ENCODE data around the gene SLC16A12. TPM values are rescaled to one million over a fixed set of nuclear protein-coding genes. Genes with fewer than 3 reads are reported as not detected.

Gene SLC16A12
- total RNA-seq, 1 donor from 2014 or later, result 1.9 TPM

DNA sequence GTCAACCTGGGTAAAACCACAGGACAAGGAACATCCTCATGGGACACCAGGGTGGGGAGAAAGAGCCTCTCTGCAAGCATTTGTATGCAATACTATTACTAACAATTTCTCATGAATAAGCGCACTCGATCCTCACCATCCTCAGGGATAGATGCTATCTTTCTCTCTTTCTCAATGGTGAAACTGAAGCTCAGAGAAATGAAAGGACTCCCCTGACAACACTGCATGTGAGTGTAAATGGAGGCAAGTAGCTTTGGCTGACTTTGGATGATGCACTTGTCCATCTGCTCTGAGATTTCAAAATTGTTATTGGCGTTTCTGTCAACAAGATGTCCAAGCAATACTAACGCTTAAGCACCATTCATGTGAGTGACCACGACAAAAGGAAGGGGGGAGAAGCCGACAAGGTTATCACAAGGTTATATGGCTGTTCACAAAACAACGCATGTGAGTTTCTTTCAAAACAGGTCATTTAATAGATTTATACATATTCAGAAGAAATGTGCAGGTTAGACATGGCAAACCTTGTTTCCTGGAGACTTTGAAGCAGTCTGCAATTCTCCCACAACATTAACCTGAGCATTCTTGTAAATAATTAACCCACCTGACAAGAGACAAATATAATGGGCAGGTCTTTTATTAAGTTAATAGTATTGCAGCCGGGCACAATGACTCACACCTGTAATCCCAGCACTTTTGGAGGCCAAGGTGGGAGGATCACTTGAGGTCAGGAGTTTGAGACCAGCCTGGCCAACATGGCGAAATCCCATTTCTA lies 67.0 kb downstream of the SLC16A12 start:
- H3K27ac ChIP-seq, result no peak overlapping the region
- no peaks in the 10 kb centered on the region for H3K9me3 ChIP-seq
- ATAC-seq (no peak), DNase-seq (no peak)
- H3K27me3 ChIP-seq, result no peaks in the 10 kb centered on the region
- TF ChIP-seq, protein P1, sequence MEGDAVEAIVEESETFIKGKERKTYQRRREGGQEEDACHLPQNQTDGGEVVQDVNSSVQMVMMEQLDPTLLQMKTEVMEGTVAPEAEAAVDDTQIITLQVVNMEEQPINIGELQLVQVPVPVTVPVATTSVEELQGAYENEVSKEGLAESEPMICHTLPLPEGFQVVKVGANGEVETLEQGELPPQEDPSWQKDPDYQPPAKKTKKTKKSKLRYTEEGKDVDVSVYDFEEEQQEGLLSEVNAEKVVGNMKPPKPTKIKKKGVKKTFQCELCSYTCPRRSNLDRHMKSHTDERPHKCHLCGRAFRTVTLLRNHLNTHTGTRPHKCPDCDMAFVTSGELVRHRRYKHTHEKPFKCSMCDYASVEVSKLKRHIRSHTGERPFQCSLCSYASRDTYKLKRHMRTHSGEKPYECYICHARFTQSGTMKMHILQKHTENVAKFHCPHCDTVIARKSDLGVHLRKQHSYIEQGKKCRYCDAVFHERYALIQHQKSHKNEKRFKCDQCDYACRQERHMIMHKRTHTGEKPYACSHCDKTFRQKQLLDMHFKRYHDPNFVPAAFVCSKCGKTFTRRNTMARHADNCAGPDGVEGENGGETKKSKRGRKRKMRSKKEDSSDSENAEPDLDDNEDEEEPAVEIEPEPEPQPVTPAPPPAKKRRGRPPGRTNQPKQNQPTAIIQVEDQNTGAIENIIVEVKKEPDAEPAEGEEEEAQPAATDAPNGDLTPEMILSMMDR (IDR thresholded peaks at IDR 0.05), result no peak
- no peaks in the 10 kb centered on the region for H3K36me3 ChIP-seq
- peaks cover 3% of the 10 kb centered on the region for H3K4me1 ChIP-seq
- intact Hi-C loops (cut with DNase I), result no loop called here
- H3K4me3 ChIP-seq, result no peak overlapping the region

DNA sequence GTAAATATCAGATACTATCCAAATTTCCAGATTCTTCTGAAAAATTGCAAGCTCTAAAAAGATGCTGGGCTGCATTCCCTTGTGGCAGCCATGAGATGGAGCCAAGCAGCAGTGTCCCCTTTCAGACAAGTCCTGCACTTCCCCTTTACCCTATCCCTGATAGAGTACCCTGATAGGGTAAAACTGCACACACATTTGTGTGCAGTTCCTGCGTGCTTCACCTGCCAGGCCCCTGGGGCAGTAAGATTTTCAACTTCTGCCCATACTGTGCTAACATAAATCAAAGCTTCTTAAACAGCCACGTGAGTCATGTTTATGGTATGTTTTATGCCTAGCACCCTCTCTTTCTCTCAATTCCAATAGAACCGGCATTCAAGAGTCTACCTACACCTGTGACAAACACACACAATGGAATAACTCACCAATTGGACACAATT lies 68.8 kb downstream of the SLC16A12 start:
- H3K27me3 ChIP-seq, result no peaks in the 10 kb centered on the region
- H3K27ac ChIP-seq, result no peak overlapping the region
- ATAC-seq, result peak; percentile 85
- H3K4me1 ChIP-seq, result peaks cover 3% of the 10 kb centered on the region
- no peak overlapping the region for H3K4me3 ChIP-seq
- H3K36me3 ChIP-seq, result no peaks in the 10 kb centered on the region
- TF ChIP-seq, protein P1 (IDR thresholded peaks at IDR 0.05), result peak; percentile 54
- no peaks in the 10 kb centered on the region for H3K9me3 ChIP-seq
- intact Hi-C loops (cut with DNase I), result no loop called here
- no peak for DNase-seq

GRCh38 chr10:89465196-89465595 lies 70.2 kb downstream of the SLC16A12 start:
- no peaks in the 10 kb centered on the region for H3K36me3 ChIP-seq
- intact Hi-C loops (cut with DNase I), result no loop called here
- peaks cover 3% of the 10 kb centered on the region for H3K4me1 ChIP-seq
- H3K9me3 ChIP-seq, result no peaks in the 10 kb centered on the region
- ATAC-seq (no peak), DNase-seq (no peak)
- H3K27ac ChIP-seq, result no peak overlapping the region
- H3K27me3 ChIP-seq, result no peaks in the 10 kb centered on the region
- TF ChIP-seq, protein P1 (IDR thresholded peaks at IDR 0.05), result no peak
- H3K4me3 ChIP-seq, result no peak overlapping the region

DNA sequence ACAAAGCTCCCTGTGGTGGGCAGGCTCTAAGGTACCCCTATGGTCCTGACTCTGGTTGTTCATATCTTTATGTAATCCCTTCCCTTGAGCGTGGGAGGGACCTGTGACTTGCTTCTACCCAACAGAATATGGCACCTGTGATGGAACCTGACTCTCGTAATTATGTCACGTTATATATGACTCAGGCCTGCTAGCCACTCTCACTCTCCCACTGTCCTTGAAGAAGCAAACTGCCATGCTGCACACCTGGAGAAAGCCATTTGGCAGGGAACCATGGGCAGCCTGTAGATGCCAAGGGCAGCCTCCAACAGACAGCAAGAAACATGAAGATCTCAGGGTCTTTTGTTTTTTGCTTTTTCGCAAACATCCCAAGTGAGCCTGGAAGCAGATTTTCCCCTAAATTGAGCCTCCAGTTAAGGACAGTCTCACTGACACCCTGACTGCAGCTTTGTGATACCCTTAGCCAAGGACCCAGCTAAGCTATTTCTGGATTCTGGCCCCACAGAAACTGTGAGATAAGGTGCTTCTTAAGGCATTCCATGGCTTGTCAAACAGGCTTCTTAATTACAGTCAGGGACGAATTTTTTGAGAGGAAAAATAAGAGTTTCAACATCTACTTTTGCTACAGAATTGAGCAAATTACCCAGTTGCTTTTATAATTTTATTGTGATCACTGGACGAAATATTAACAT lies 71.4 kb downstream of the SLC16A12 start:
- intact Hi-C loops (cut with DNase I), result no loop called here
- TF ChIP-seq, protein P1 (IDR thresholded peaks at IDR 0.05), result no peak
- DNase-seq, result no peak
- no peak for ATAC-seq
- Histone ChIP-seq H3K27me3 (no peaks in the 10 kb centered on the region), H3K4me1 (peaks cover 3% of the 10 kb centered on the region), H3K4me3 (no peak overlapping the region), H3K9me3 (no peaks in the 10 kb centered on the region), H3K27ac (no peak overlapping the region), H3K36me3 (no peaks in the 10 kb centered on the region)

DNA sequence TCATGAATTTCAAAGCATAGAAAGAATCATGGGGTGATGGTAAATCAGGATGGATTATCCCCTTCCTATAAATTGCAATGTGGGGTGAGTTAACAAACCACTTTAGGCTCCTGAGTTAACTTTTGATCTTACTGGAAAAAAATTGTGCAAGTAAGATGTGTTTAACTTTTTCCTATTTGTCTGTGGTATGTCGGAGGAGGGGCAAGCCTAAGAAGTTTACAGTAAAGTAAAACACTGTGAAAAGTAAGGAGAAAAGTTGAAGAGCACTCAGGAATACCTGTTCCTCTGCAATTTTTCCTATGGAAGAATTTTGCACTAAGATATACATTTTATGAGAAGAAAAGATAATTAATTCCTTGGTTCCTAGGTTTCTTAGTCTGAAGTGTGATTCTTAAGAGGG lies 76.6 kb downstream of the SLC16A12 start:
- DNase-seq (no peak), ATAC-seq (no peak)
- Histone ChIP-seq H3K9me3 (no peaks in the 10 kb centered on the region), H3K36me3 (no peaks in the 10 kb centered on the region), H3K27ac (peak overlapping the region; percentile 3), H3K27me3 (no peaks in the 10 kb centered on the region), H3K4me1 (peaks cover 23% of the 10 kb centered on the region), H3K4me3 (no peak overlapping the region)
- TF ChIP-seq, protein P1 (IDR thresholded peaks at IDR 0.05), result no peak
- intact Hi-C loops (cut with DNase I), result no loop called here

Measured in upper lobe of right lung (tissue), 1 donor.